ENCODE results near the gene CD55.

The CD55 gene

GRCh38 chr1:207321079-207321789 is at the start of gene CD55:
TSS of gene CD55 (plus strand) at chr1:207321678. CDS start at chr1:207321766, 88 bp downstream.
- DNase-seq = peak; percentile 96 to 97
- H3K4me1 ChIP-seq = peaks cover 0 to 17% (median 10%) of the 10 kb centered on the region in 4 donors
- intact Hi-C loops (cut with DNase I; ENCODE audit: low total_unique reads) = no loop called here

GRCh38 chr1:207274882-207275281 is 46.6 kb upstream of the CD55 start:
- H3K9me3 ChIP-seq = peaks cover 0 to 8% (median 0%) of the 10 kb centered on the region in 3 donors
- H3K27me3 ChIP-seq = no peaks in the 10 kb centered on the region
- no peak for TF ChIP-seq CTCF (IDR thresholded peaks at IDR 0.05)
- no peaks in the 10 kb centered on the region for H3K36me3 ChIP-seq
- H3K27ac ChIP-seq = no peak overlapping the region
- no peak overlapping the region for H3K4me3 ChIP-seq
- intact Hi-C loops (cut with DNase I; ENCODE audit: low total_unique reads) = no loop called here
- no peak for DNase-seq
- H3K4me1 ChIP-seq = no peaks in the 10 kb centered on the region

More at GRCh38 chr1:207321079-207321789, at the start of gene CD55:
- Histone ChIP-seq H3K27ac (peak within 1 kb of the TSS; percentile 89 to 93), H3K27me3 (no peaks in the 10 kb centered on the region), H3K9me3 (no peaks in the 10 kb centered on the region), H3K36me3 (peaks cover 3 to 17% (median 14%) of the 10 kb centered on the region in 3 donors), H3K4me3 (peak within 1 kb of the TSS; percentile 93 to 99)
- TF ChIP-seq CTCF (IDR thresholded peaks at IDR 0.05) = peak in 1 of 2 experiments; percentile 6

GRCh38 chr1:207276465-207276864 is 45.0 kb upstream of the CD55 start:
- TF ChIP-seq CTCF (IDR thresholded peaks at IDR 0.05) = no peak
- intact Hi-C loops (cut with DNase I; ENCODE audit: low total_unique reads) = no loop called here
- DNase-seq = no peak
- no peaks in the 10 kb centered on the region for H3K36me3 ChIP-seq
- no peak overlapping the region for H3K27ac ChIP-seq
- no peaks in the 10 kb centered on the region for H3K4me1 ChIP-seq
- H3K9me3 ChIP-seq = peaks cover 0 to 8% (median 0%) of the 10 kb centered on the region in 3 donors
- H3K27me3 ChIP-seq = no peaks in the 10 kb centered on the region
- H3K4me3 ChIP-seq = no peak overlapping the region

- intact Hi-C loops (cut with DNase I; ENCODE audit: low total_unique reads) = no loop called here
- H3K27me3 ChIP-seq = no peaks in the 10 kb centered on the region
- no peaks in the 10 kb centered on the region for H3K36me3 ChIP-seq
- no peak overlapping the region for H3K27ac ChIP-seq
- no peak overlapping the region for H3K4me3 ChIP-seq
- no peak for TF ChIP-seq CTCF (IDR thresholded peaks at IDR 0.05)
- peaks cover 0 to 8% (median 0%) of the 10 kb centered on the region in 3 donors for H3K9me3 ChIP-seq
- no peak for DNase-seq
- no peaks in the 10 kb centered on the region for H3K4me1 ChIP-seq
Observed at GRCh38 chr1:207277241-207277640, 44.2 kb upstream of the CD55 start.

GRCh38 chr1:207279652-207280051 is 41.8 kb upstream of the CD55 start:
- peaks cover 0 to 9% (median 4%) of the 10 kb centered on the region in 4 donors for H3K4me1 ChIP-seq
- TF ChIP-seq CTCF (IDR thresholded peaks at IDR 0.05) = no peak
- H3K4me3 ChIP-seq = no peak overlapping the region
- DNase-seq = no peak
- intact Hi-C loops (cut with DNase I; ENCODE audit: low total_unique reads) = no loop called here
- H3K9me3 ChIP-seq = no peaks in the 10 kb centered on the region
- H3K27me3 ChIP-seq = no peaks in the 10 kb centered on the region
- no peaks in the 10 kb centered on the region for H3K36me3 ChIP-seq
- H3K27ac ChIP-seq = no peak overlapping the region

Measured in tibial artery (tissue), 4 donors.